C1 segment of cervical spinal cord (tissue), 14 donors: Measurements from ENCODE around the gene DDX21.
"Not testable (repeated sequence)": the region's sequence is repeated elsewhere in the genome, so short reads cannot be mapped to it uniquely, and the experiment has no call there.

Experiments used
- DNase-seq, 14 donors: peaks; one replicate each; lab custom pipeline; 2025; lab: John Stamatoyannopoulos, UW

Gene DDX21

DNA sequence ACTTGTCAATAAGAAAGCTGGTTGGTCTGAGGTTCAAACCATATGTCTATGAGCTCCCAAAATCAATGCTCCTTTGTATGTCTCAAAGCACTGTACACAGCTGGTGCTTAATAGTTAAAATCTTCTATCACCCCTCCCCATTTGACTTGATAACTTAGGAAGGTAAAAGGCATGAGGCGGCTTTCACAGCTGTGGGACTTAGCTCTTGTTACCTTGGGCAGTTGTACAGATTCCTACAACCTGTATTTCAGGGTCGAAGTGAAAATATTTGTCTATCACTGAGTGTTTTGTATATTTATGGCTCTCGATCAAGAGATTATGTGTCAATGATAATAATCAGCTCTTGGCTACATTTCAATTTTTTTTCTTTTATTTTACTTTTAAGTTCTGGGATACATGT is 31.6 kb downstream of the DDX21 start:
- DNase-seq: no peak

GRCh38 chr10:68988530-68989316 is 32.8 kb downstream of the DDX21 start, which contains the start of gene KIFBP:
Gene KIFBP, plus strand, starts transcription at chr10:68988803. Its CDS starts 30 bp downstream, at chr10:68988833.
- peak; percentile 49 to 98 (median 90) for DNase-seq

GRCh38 chr10:68989317-68989990 is 33.5 kb downstream of the DDX21 start:
- DNase-seq: peak in 2 of 14 donors; percentile 18 to 36

GRCh38 chr10:68992636-68993440 is 36.9 kb downstream of the DDX21 start:
- peak in 3 of 14 donors; percentile 3 to 43 (median 4) for DNase-seq

- DNase-seq: no peak
Measured at GRCh38 chr10:68997211-68997610, 41.2 kb downstream of the DDX21 start.

DNA sequence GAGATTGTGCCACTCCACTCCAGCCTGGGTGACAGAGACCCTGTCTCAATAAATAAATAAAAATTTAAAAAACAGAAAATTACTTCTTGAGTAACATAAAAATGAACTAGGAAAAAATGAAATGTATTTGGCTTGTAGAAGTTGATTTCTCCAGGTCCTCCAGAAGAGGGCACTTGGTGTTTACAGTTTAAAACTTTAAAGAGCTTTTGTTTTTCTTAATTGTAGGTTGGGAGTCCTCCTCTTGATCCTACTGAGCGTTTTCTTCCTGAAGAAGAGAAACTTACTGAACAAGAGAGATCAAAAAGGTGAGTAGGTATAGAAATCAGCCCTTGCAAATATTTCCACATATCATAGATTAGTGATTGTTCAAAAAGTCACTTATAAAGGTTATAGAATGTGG is 48.9 kb downstream of the DDX21 start:
- no peak for DNase-seq

GRCh38 chr10:69005704-69006485 is 49.9 kb downstream of the DDX21 start:
- DNase-seq: no peak

DNA sequence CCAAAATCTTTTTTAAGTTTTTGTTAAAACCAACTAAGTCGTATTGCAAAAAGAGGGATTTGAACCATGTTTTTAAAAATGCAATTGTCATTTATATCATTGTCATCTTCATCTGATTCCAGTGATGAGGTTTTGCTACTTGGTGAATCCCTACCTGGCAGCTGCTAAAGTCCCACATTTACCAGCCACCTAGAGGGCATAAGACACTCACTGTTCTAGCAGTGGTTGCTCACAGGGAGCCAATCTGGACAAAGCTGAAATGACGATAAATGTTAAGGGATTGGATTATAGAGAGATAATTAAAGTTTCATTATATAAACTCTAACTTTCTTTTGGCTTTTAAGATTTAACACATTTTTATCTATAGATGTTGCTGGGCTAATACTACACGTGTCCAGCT is 51.3 kb downstream of the DDX21 start:
- DNase-seq: no peak

DNA sequence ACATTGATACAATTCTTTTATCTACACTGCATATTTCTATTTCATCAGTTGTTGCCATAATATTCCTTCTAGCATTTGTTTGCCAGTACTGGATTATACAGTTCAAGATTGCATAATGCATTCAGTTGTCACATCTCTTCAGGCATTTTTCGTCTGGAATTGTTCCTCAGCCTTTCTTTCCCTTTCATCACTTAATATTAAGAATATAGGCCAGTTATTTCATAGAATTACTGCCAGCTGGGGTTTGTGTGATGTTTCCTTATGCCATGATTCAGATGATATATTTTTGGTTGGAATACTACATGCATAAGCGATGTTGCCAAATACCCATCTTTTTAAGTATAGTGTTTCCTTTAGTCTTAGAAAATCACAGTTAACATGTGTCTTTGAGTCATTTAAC is 53.4 kb downstream of the DDX21 start:
- no peak for DNase-seq

DNA sequence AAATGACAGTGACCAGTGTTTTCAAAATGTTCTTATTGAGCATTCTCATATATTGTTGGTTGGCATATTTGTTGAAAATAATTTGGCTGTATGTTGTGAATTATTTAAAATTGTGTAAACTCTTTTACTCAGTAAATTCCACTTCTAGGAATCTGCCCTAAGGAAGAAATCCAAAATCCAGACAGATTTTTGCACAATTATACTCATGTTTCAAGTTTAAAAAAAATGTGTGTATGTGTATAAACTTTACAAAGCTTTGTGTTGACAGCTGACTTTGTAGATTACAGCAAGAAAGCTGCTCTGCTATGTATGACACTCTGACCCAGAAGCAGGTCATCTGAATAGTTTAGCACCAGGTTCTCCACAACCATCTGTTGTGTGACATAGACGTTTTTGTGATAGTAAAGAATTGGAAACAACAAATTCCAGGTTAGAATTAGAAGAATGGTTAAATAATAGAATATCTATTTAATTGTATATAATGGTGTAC is 54.2 kb downstream of the DDX21 start:
- DNase-seq: no peak

GRCh38 chr10:69012778-69013177 is 56.8 kb downstream of the DDX21 start:
- not testable (repeated sequence) for DNase-seq

DNA sequence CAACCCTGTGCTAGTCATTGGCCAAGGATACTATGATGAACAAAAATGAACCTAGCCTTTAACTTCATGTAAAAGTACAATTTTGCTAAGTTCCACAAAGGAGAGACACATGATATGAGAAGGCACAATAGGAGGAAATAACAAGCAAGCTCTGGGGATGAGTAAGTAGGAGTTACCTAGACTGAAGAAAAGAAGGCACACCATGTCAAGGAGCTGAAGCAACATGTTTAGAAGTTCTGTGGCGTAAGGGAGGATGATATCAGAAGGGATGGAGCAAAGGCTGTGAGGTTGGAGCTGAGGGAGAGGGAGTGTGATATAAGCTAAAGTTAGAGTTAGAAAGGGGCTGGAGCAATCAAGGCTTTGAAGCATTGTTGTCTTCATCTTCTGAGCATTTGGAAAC is 58.2 kb downstream of the DDX21 start:
- no peak for DNase-seq

DNA sequence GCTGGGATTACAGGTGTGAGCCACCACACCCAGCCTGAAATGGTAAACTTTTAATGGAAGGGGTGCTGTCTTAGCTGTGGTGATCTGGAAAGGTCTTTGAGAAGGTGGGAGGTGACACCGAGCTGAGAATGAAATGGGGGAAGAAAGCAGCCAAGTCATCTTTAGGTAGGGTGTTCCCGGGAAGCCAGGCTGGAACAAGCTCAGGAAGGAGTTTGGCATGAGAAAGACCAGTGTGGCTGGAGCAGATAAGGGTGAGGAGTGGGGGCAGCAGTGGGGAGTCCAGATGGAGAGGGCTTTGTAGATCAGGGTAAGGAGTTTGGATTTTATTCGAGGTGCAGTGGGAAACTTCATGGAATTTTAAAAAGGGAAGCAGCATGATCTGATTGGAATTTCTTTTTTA is 62.6 kb downstream of the DDX21 start:
- DNase-seq: no peak

GRCh38 chr10:69022611-69023010 is 66.6 kb downstream of the DDX21 start:
- DNase-seq: no peak

DNA sequence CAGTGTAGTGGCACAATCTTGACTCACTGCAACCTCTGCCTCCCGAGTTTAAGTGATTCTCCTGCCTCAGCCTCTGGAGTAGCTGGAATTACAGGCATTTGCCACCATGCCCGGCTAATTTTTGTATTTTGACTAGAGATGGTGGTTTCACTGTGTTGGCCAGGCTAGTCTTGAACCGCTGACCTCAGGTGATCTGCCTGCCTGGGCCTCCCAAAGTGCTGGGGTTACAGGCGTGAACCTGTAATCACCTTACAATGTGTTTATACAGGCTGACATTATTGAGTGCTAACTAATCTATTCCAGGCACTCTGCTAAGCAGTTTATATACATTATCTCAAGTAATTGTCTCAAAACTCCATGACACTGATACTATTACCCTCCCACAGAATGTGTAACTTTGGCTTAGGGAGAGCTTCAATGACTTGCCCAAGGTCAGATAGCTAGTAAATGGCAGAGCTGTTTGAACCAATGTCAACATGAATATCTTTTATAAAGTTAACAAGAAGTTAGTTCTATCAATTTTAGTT is 69.5 kb downstream of the DDX21 start:
- no peak for DNase-seq

- no peak for DNase-seq
Measured at GRCh38 chr10:69033256-69033655, 77.3 kb downstream of the DDX21 start.
